ENCODE results near the gene GRB2. TPM values are rescaled to one million over a fixed set of nuclear protein-coding genes. Genes with fewer than 3 reads are reported as not detected.
A peak's percentile ranks its signal among the peaks of the same experiment; 100 is the strongest.

The GRB2 gene
- total and polyA plus RNA-seq, 2 donors from 2014 or later: 65.3 to 119 TPM

DNA sequence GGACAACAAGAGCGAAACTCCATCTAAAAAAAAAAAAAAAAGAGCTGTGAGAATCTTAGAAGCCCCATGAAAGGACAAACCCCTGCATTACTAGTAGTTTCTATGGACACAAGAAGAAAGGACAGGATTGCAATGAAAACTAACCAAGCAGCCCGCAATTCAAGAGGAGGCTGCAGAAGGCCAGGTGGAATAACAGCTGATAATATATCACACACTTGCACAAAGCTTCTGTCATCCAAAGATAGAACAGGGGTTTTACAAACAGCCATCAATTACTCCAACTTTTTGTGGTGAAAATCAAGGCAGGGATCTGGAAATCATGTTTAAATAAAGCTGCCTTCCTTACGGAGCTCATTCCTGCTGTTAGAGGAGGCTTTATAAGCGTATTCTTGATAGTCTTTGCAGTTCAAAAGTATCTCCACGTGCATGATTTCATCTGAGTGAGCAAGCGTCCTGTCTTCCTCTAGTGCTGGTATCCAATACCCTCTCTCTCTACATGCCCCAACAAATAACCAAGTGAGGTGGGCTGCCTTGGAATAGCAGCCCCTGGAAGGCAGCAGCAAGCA is 27.8 kb upstream of the GRB2 start:
- FAIRE-seq (no peak), DNase-seq (peak in 3 of 5 donors; percentile 46 to 72 (median 54))
- no peaks in the 10 kb centered on the region for H3K36me3 ChIP-seq (ENCODE audit: control insufficient read depth in 2 of 3, insufficient read depth in 3 of 3, low read length in 3 of 3)
- no peaks in the 10 kb centered on the region for H3K9me3 ChIP-seq (ENCODE audit: control insufficient read depth in 2 of 3, insufficient read depth in 1 of 3, low read length in 3 of 3)
- H3K9ac ChIP-seq (ENCODE audit: low read length in 3 of 3): no peak overlapping the region
- H3K27ac ChIP-seq (ENCODE audit: low read depth in 2 of 2, low read length in 2 of 2): no peak overlapping the region
- intact Hi-C loops (cut with DNase I): no loop called here
- H3K4me1 ChIP-seq (ENCODE audit: control insufficient read depth in 2 of 3, insufficient read depth in 2 of 3, low read depth in 1 of 3, low read length in 3 of 3): peaks cover 0 to 5% (median 4%) of the 10 kb centered on the region in 3 donors
- H3K27me3 ChIP-seq (ENCODE audit: control insufficient read depth, insufficient read depth, low read length): no peaks in the 10 kb centered on the region
- no peak for TF ChIP-seq CTCF (IDR thresholded peaks at IDR 0.05; ENCODE audit: borderline replicate concordance, extremely low read depth, insufficient read depth)
- no peak overlapping the region for H3K4me3 ChIP-seq (ENCODE audit: low read length in 3 of 3)

DNA sequence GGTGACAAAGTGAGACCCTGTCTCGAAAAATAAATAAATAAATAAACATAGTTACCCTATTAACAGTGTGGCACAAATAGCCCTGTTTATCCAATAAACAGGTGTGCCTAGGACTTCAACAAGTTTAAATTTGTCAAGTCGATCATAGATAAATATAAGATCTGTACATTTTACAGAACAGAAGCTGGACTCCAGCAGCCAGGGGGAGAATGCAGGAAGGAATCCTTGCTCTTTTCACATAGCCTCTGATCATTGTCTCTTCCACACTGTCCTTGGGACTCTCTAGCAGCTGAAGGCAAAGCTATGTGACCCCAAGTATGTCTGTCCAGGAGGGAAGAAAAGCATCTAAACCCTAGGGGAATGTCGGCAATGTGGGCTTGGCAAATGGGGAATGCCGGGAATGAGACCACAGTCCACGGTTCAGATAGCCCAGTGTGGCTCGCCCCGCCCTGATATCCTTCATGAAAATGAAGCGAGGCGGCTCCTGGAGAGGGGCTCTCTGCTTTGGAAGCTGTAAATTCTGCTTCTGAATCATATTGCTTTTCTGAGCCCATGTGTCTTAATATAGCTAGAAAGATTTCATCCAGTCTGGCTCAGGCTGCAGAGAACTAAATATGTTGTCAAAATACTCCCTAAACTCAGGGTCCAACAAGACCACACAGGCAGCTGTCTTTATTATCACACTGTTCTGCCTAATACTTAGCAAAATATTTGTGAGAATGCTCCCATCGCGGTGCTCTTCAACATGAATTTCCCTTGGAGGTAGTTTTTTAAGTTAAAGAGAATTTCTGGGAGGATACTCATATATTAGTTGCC is 24.9 kb upstream of the GRB2 start:
- intact Hi-C loops (cut with DNase I): no loop called here
- peak overlapping the region; percentile 13 to 30 for H3K27ac ChIP-seq (ENCODE audit: low read depth in 2 of 2, low read length in 2 of 2)

GRCh38 chr17:75428543-75429469 is 23.3 kb upstream of the GRB2 start:
- no peak for TF ChIP-seq CTCF (IDR thresholded peaks at IDR 0.05; ENCODE audit: borderline replicate concordance, extremely low read depth, insufficient read depth)
- no peaks in the 10 kb centered on the region for H3K9me3 ChIP-seq (ENCODE audit: control insufficient read depth in 2 of 3, insufficient read depth in 1 of 3, low read length in 3 of 3)
- intact Hi-C loops (cut with DNase I): loop anchor here (10.0 kb wide), 1 partner anchor 76 kb away; no protein-coding TSS in a partner anchor
- FAIRE-seq (no peak), DNase-seq (peak in 1 of 5 donors; percentile 23)
- no peaks in the 10 kb centered on the region for H3K27me3 ChIP-seq (ENCODE audit: control insufficient read depth, insufficient read depth, low read length)
- peak overlapping the region in 1 of 2 donors; percentile 42 for H3K27ac ChIP-seq (ENCODE audit: low read depth in 2 of 2, low read length in 2 of 2)
- H3K36me3 ChIP-seq (ENCODE audit: control insufficient read depth in 2 of 3, insufficient read depth in 3 of 3, low read length in 3 of 3): no peaks in the 10 kb centered on the region
- H3K4me1 ChIP-seq (ENCODE audit: control insufficient read depth in 2 of 3, insufficient read depth in 2 of 3, low read depth in 1 of 3, low read length in 3 of 3): peaks cover 0 to 5% (median 4%) of the 10 kb centered on the region in 3 donors
- H3K4me3 ChIP-seq (ENCODE audit: low read length in 3 of 3): no peak overlapping the region
- H3K9ac ChIP-seq (ENCODE audit: low read length in 3 of 3): peak overlapping the region in 1 of 3 donors; percentile 1

More for the DNA sequence above, 24.9 kb upstream of the GRB2 start:
- peak in 3 of 5 donors; percentile 60 to 83 (median 72) for DNase-seq
- Histone ChIP-seq H3K36me3 (ENCODE audit: control insufficient read depth in 2 of 3, insufficient read depth in 3 of 3, low read length in 3 of 3) (no peaks in the 10 kb centered on the region), H3K4me3 (ENCODE audit: low read length in 3 of 3) (peak overlapping the region in 1 of 3 donors; percentile 25), H3K4me1 (ENCODE audit: control insufficient read depth in 2 of 3, insufficient read depth in 2 of 3, low read depth in 1 of 3, low read length in 3 of 3) (peaks cover 0 to 5% (median 4%) of the 10 kb centered on the region in 3 donors), H3K27me3 (ENCODE audit: control insufficient read depth, insufficient read depth, low read length) (no peaks in the 10 kb centered on the region), H3K9ac (ENCODE audit: low read length in 3 of 3) (peak overlapping the region in 2 of 3 donors; percentile 19 to 44), H3K9me3 (ENCODE audit: control insufficient read depth in 2 of 3, insufficient read depth in 1 of 3, low read length in 3 of 3) (no peaks in the 10 kb centered on the region)
- TF ChIP-seq CTCF (IDR thresholded peaks at IDR 0.05; ENCODE audit: borderline replicate concordance, extremely low read depth, insufficient read depth): no peak
- no peak for FAIRE-seq

Measured in kidney (tissue), 14 donors.